ENCODE data around the gene RAPGEF3.

The RAPGEF3 gene

DNA sequence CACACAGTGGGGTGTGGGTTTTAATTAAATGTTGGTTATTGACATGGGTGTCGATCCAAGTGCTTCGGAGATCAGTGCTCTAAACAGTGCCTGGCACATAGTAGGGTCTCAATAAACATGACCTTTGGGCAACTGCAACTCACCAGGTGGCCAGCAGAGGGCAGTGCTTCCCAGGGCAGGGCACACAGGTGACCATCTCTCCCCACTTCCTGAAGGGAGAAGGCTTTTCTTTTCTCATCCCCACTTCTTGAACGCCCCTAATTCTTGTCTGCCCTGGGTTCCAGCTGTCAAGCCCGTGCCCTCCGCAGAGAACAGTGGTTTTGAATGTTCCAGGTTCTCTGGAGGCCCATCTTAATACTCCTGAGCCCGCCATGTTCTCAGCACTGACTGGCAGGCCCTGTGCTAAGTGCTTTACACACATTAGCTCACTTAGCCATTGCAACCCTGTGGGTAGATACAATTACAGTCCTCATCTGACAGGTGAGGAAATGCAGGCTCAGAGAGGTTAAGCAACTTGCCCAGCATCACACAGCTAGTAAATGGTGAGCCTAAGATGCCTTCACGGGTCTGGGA is 16.3 kb downstream of the RAPGEF3 start:
- Histone ChIP-seq H3K36me3 (ENCODE audit: insufficient read depth, low read length) (no peaks in the 10 kb centered on the region), H3K27me3 (ENCODE audit: insufficient read depth, low read length, poor library complexity) (peaks cover 7% of the 10 kb centered on the region), H3K4me2 (ENCODE audit: insufficient read depth, low read length) (no peak overlapping the region), H2AFZ (ENCODE audit: low read depth, low read length) (no peak overlapping the region), H4K20me1 (ENCODE audit: insufficient read depth, low read length) (peaks cover 19% of the 10 kb centered on the region; the same call in 1 of the 2 replicates), H3K27ac (ENCODE audit: low read length) (no peak overlapping the region), H3K9ac (ENCODE audit: low read depth, low read length) (no peak overlapping the region), H3K9me3 (ENCODE audit: insufficient read depth, low read length, severe bottlenecking) (no peaks in the 10 kb centered on the region), H3K79me2 (ENCODE audit: insufficient read depth, low read length) (no peaks in the 10 kb centered on the region), H3K4me1 (ENCODE audit: insufficient read depth, low read length) (peaks cover 19% of the 10 kb centered on the region), H3K4me3 (ENCODE audit: low read depth in 1 of 2, low read length in 2 of 2) (no peak overlapping the region)
- peak; percentile 41 for ATAC-seq (ENCODE audit: insufficient read depth, low read depth)
- TF ChIP-seq EZH2 (IDR thresholded peaks at IDR 0.05; ENCODE audit: borderline replicate concordance, low read depth, low read length, severe bottlenecking): no peak
- TF ChIP-seq, protein P1, sequence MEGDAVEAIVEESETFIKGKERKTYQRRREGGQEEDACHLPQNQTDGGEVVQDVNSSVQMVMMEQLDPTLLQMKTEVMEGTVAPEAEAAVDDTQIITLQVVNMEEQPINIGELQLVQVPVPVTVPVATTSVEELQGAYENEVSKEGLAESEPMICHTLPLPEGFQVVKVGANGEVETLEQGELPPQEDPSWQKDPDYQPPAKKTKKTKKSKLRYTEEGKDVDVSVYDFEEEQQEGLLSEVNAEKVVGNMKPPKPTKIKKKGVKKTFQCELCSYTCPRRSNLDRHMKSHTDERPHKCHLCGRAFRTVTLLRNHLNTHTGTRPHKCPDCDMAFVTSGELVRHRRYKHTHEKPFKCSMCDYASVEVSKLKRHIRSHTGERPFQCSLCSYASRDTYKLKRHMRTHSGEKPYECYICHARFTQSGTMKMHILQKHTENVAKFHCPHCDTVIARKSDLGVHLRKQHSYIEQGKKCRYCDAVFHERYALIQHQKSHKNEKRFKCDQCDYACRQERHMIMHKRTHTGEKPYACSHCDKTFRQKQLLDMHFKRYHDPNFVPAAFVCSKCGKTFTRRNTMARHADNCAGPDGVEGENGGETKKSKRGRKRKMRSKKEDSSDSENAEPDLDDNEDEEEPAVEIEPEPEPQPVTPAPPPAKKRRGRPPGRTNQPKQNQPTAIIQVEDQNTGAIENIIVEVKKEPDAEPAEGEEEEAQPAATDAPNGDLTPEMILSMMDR (IDR thresholded peaks at IDR 0.05; ENCODE audit: borderline replicate concordance, extremely low read depth, low read length, poor library complexity, severe bottlenecking): peak; percentile 99
- peak; percentile 69 for DNase-seq

DNA sequence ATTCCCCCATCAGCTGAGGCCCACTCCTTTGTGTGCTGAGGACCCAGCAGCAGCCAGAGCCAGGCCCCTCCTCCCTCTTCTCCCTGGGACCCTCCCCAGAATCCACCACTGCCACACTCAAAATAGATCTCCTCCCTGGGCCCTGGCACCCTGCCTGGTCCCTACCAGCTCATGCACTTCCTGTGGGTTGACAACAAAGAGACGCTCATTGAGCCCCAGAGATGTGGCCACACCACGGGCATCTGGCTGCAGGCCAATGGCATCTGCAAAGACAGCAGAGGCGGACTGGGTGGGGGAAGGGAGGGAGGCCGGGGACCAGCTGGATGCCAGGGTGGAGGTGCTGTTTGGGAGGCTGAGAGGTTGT is 17.4 kb downstream of the RAPGEF3 start:
- Histone ChIP-seq H3K36me3 (ENCODE audit: insufficient read depth, low read length) (no peaks in the 10 kb centered on the region), H3K27ac (ENCODE audit: low read length) (no peak overlapping the region), H3K9me3 (ENCODE audit: insufficient read depth, low read length, severe bottlenecking) (no peaks in the 10 kb centered on the region), H2AFZ (ENCODE audit: low read depth, low read length) (no peak overlapping the region), H3K4me2 (ENCODE audit: insufficient read depth, low read length) (peak overlapping the region; percentile 26; the same call in 1 of the 2 replicates), H3K9ac (ENCODE audit: low read depth, low read length) (no peak overlapping the region), H4K20me1 (ENCODE audit: insufficient read depth, low read length) (peaks cover 19% of the 10 kb centered on the region; the same call in 1 of the 2 replicates), H3K79me2 (ENCODE audit: insufficient read depth, low read length) (no peaks in the 10 kb centered on the region), H3K4me1 (ENCODE audit: insufficient read depth, low read length) (peaks cover 19% of the 10 kb centered on the region), H3K4me3 (ENCODE audit: low read depth in 1 of 2, low read length in 2 of 2) (no peak overlapping the region), H3K27me3 (ENCODE audit: insufficient read depth, low read length, poor library complexity) (peaks cover 7% of the 10 kb centered on the region)
- ATAC-seq (ENCODE audit: insufficient read depth, low read depth): peak; percentile 89
- TF ChIP-seq, protein P1 (IDR thresholded peaks at IDR 0.05; ENCODE audit: borderline replicate concordance, extremely low read depth, low read length, poor library complexity, severe bottlenecking): no peak
- no peak for TF ChIP-seq EZH2 (IDR thresholded peaks at IDR 0.05; ENCODE audit: borderline replicate concordance, low read depth, low read length, severe bottlenecking)
- DNase-seq: peak; percentile 93

DNA sequence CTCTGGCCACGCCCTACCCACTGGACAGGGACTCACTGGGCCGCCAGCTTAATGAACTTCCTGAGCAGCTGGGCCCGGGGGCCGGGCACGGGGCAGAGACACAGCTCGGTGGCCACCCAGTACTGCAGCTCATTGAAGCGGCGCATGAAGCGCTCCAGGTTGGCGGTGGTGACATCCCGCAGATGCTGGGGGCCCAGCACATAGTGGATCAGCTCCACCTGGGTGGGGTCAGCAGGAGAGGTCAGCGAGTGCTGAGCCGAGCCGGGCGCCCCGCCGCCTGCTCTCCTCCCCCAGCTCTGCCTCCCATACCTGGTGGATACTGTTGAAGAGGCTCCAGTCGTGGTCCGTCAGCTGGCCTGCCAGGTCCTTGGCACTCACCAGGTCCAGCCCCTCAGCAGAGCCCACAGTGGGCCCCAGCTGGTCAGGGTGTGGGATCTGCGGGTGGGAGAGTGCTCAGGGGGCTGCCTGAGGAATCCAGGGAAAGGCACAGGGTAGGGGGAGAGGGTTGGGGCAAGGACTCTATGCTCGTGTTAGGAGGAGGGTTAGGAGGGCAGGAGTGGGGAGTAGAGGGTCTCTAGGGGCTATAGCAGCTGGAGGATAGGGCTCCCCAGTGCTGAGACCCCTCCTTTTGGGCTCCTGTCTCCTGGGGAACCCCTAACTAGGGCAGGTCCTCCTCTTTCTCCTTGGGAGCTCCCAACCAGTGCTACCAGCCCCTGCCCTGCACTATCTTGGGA is 17.9 kb downstream of the RAPGEF3 start:
- peaks cover 19% of the 10 kb centered on the region; the same call in 1 of the 2 replicates for H4K20me1 ChIP-seq (ENCODE audit: insufficient read depth, low read length)
- H3K4me1 ChIP-seq (ENCODE audit: insufficient read depth, low read length): peaks cover 19% of the 10 kb centered on the region
- TF ChIP-seq, protein P1 (IDR thresholded peaks at IDR 0.05; ENCODE audit: borderline replicate concordance, extremely low read depth, low read length, poor library complexity, severe bottlenecking): no peak
- TF ChIP-seq EZH2 (IDR thresholded peaks at IDR 0.05; ENCODE audit: borderline replicate concordance, low read depth, low read length, severe bottlenecking): no peak
- H3K79me2 ChIP-seq (ENCODE audit: insufficient read depth, low read length): no peaks in the 10 kb centered on the region
- no peak overlapping the region for H3K4me3 ChIP-seq (ENCODE audit: low read depth in 1 of 2, low read length in 2 of 2)
- ATAC-seq (ENCODE audit: insufficient read depth, low read depth) (no peak), DNase-seq (no peak)
- no peaks in the 10 kb centered on the region for H3K9me3 ChIP-seq (ENCODE audit: insufficient read depth, low read length, severe bottlenecking)
- no peak overlapping the region for H3K9ac ChIP-seq (ENCODE audit: low read depth, low read length)
- H3K27ac ChIP-seq (ENCODE audit: low read length): no peak overlapping the region
- H3K36me3 ChIP-seq (ENCODE audit: insufficient read depth, low read length): no peaks in the 10 kb centered on the region
- peaks cover 7% of the 10 kb centered on the region for H3K27me3 ChIP-seq (ENCODE audit: insufficient read depth, low read length, poor library complexity)
- H3K4me2 ChIP-seq (ENCODE audit: insufficient read depth, low read length): no peak overlapping the region
- H2AFZ ChIP-seq (ENCODE audit: low read depth, low read length): no peak overlapping the region
